K562 (cell line): ENCODE measurements around the gene ATP1A3. TPM values are rescaled to one million over a fixed set of nuclear protein-coding genes. Genes with fewer than 3 reads are reported as not detected.

Experiments
- ATAC-seq: fragments of 200-7000 bp; cut with Tn5 transposase; 3 replicates; pipeline ENCODE4 v1.9.1; 2020; ENCODE audit warnings: moderate library complexity
- BruUV-seq: library from RNA; stranded (reverse); fragments of 400-500 nt; replicated peaks from 2 replicates; lab custom pipeline; 2021; lab: Mats Ljungman, UMichigan
- CTCF ChIA-PET: fragments of 300-600 bp; formaldehyde crosslinking; extraction: SDS; loops from one replicate; lab custom pipeline; 2021; ENCODE audit warnings: low intra/inter-chr PET ratio; lab: Yijun Ruan, JAX
- POLR2A ChIA-PET: fragments of 300-600, 350-650 bp; sonication (Branson Sonifier 250); formaldehyde crosslinking; extraction: SDS; loops from one replicate; lab custom pipeline; 2021; ENCODE audit warnings: antibody characterized with exemption, inconsistent platforms; lab: Yijun Ruan, JAX
- DNase-seq, 4 experiments: peaks; one replicate each; pipeline versions ENCODE4 v3.0.0 to v3.0.0-alpha.2; 2011 to 2018; ENCODE audit warnings: low spot score in 3 of 4, mixed read lengths in 3 of 4; ENCODE audit errors: extremely low read depth in 1 of 4
- FAIRE-seq: peaks from 2 replicates; lab custom pipeline; 2011; peaks lifted over from hg19 to GRCh38; lab: Jason Lieb, UNC
- H2AFZ ChIP-seq: 2 replicates; pipeline ENCODE4 v1.6.0; 2011; ENCODE audit warnings: low read depth, low read length, control low read depth, inconsistent platforms
- H3K27ac ChIP-seq: fragments of 200-600 bp; 3 replicates; pipeline ENCODE4 v1.8.0; 2011; ENCODE audit warnings: low read depth, mild to moderate bottlenecking, control low read depth, inconsistent platforms, low read length, moderate library complexity, mixed read lengths; ENCODE audit errors: extremely low read depth
- H3K27me3 ChIP-seq, 2 experiments: fragments of 300-600 bp in 1 of 2; 2 replicates in 1 of 2; 3 replicates in 1 of 2; pipeline versions ENCODE4 v1.6.0 to v1.8.0; 2011; ENCODE audit warnings: inconsistent platforms in 2 of 2, low read length in 2 of 2, mild to moderate bottlenecking in 1 of 2, mixed read lengths in 1 of 2, moderate library complexity in 1 of 2; ENCODE audit not compliant: control insufficient read depth in 2 of 2, insufficient read depth in 2 of 2
- H3K36me3 ChIP-seq: fragments of 300-600 bp; 3 replicates; pipeline ENCODE4 v1.8.0; 2011; ENCODE audit warnings: mild to moderate bottlenecking, low read length, inconsistent platforms; ENCODE audit not compliant: control insufficient read depth, insufficient read depth
- H3K4me1 ChIP-seq, 2 experiments: fragments of 200-600 bp in 1 of 2; replicated peaks in 1 of 2; 2 replicates in 1 of 2; 3 replicates in 1 of 2; pipeline versions ENCODE4 v1.5.1 to v1.8.0; 2011; ENCODE audit warnings: inconsistent platforms in 2 of 2, low read length in 2 of 2, mild to moderate bottlenecking in 1 of 2, mixed read lengths in 1 of 2, moderate library complexity in 1 of 2; ENCODE audit not compliant: control insufficient read depth in 2 of 2, insufficient read depth in 2 of 2
- H3K4me2 ChIP-seq: 2 replicates; pipeline ENCODE4 v1.6.1; 2011; ENCODE audit warnings: low read length, control low read depth, inconsistent platforms, mixed read lengths; ENCODE audit not compliant: insufficient read depth
- H3K4me3 ChIP-seq: fragments of 200-600 bp; sonication (generic), shearing (Covaris generic); 2 replicates; pipeline ENCODE4 v1.5.1; 2016; ENCODE audit warnings: control low read depth, inconsistent platforms
- H3K79me2 ChIP-seq: fragments of 200-600 bp; 3 replicates; pipeline ENCODE4 v1.8.0; 2011; ENCODE audit warnings: low read length, inconsistent platforms; ENCODE audit not compliant: control insufficient read depth, insufficient read depth
- H3K9ac ChIP-seq, 2 experiments: 2 replicates each; pipeline versions ENCODE4 v1.6.0 to v1.6.1; 2011; ENCODE audit warnings: low read depth in 2 of 2, low read length in 2 of 2, control low read depth in 1 of 2, inconsistent platforms in 1 of 2, mild to moderate bottlenecking in 1 of 2, mixed read lengths in 1 of 2; ENCODE audit not compliant: insufficient read depth in 1 of 2
- H3K9me1 ChIP-seq: one replicate; pipeline ENCODE4 v1.6.0; 2011; ENCODE audit warnings: inconsistent platforms, mild to moderate bottlenecking, low read length, moderate library complexity; ENCODE audit not compliant: control insufficient read depth, insufficient read depth
- H3K9me3 ChIP-seq: replicated peaks from 2 replicates; pipeline ENCODE4 v1.5.1; 2011; ENCODE audit warnings: low read depth, low read length, inconsistent platforms; ENCODE audit not compliant: control insufficient read depth, insufficient read depth
- H4K20me1 ChIP-seq: replicated peaks from 2 replicates; pipeline ENCODE4 v1.6.1; 2011; ENCODE audit warnings: low read length, inconsistent platforms, mixed read lengths; ENCODE audit not compliant: control insufficient read depth, insufficient read depth
- ASH1L ChIP-seq: fragments of 450-650 bp; IDR thresholded peaks from 2 replicates; pipeline ENCODE4 v1.6.1; 2018; ENCODE audit warnings: borderline replicate concordance, mild to moderate bottlenecking, low read depth; ENCODE audit not compliant: partially characterized antibody
- DACH1 ChIP-seq: fragments of 450-650 bp; IDR thresholded peaks from 2 replicates; pipeline ENCODE4 v1.6.1; 2018; ENCODE audit not compliant: partially characterized antibody
- FOSL1 ChIP-seq: fragments of 200-800 bp; sonication (Bioruptor generic); conservative IDR thresholded peaks from 2 replicates; pipeline ENCODE4 v1.6.1; 2016; ENCODE audit warnings: missing genetic modification characterization, missing compliant biosample characterization
- FOXK2 ChIP-seq, 2 experiments: fragments of 450-650 bp; IDR thresholded peaks in 1 of 2; conservative IDR thresholded peaks in 1 of 2; 2 replicates each; pipeline ENCODE4 v1.6.1; 2016; ENCODE audit warnings: low read depth in 2 of 2, mild to moderate bottlenecking in 1 of 2
- NCOA2 ChIP-seq, 2 experiments: fragments of 450-650 bp; IDR thresholded peaks; 2 replicates each; pipeline ENCODE4 v1.6.1; 2018; ENCODE audit warnings: mild to moderate bottlenecking in 2 of 2, moderate library complexity in 1 of 2; ENCODE audit not compliant: partially characterized antibody in 2 of 2
- PTRF ChIP-seq: fragments of 450-650 bp; IDR thresholded peaks from 2 replicates; pipeline ENCODE4 v1.6.1; 2016; ENCODE audit warnings: mild to moderate bottlenecking, missing genetic modification characterization, missing compliant biosample characterization
- RBBP5 ChIP-seq: fragments of 200-600 bp; sonication (generic); IDR thresholded peaks from 2 replicates; pipeline ENCODE4 v1.6.1; 2012; ENCODE audit warnings: borderline replicate concordance, mild to moderate bottlenecking, low read length, control low read depth, inconsistent platforms; ENCODE audit not compliant: insufficient read depth, poor library complexity, severe bottlenecking
- SRSF3 ChIP-seq: fragments of 200-400 bp; formaldehyde crosslinking; IDR thresholded peaks from 2 replicates; pipeline ENCODE4 v1.6.1; 2016; ENCODE audit warnings: mild to moderate bottlenecking, low read length, moderate library complexity; ENCODE audit not compliant: insufficient read depth
- WGBS: fragments of 100-300 bp; shearing (Covaris generic); methylation state at CpG from one replicate; pipeline ENCODE4 v1.1.6; 2016; ENCODE audit warnings: low coverage, mixed read lengths; ENCODE audit not compliant: insufficient coverage; ENCODE audit errors: missing lambda C conversion rate; 5-methylcytosine and 5-hydroxymethylcytosine counted together
- in situ Hi-C: fragments of 300-500 bp; cut with MboI; formaldehyde crosslinking; loops from 4 replicates; pipeline ENCODE4 v1.15.0; 2018; ENCODE audit warnings: inconsistent platforms, mixed read lengths
- intact Hi-C: fragments of 100-400 bp; cut with micrococcal nuclease; formaldehyde crosslinking; loops from 2 replicates; pipeline ENCODE4 v1.14.2; 2022
- polyA plus RNA-seq, 8 experiments: library from polyadenylated mRNA; depleted of rRNA in 4 of 8; stranded (reverse) in 5 of 8; unstranded in 3 of 8; fragments of >200 nt; fragmentation: Nextera tagmentation in 2 of 8; fragmentation: Illumina TruSeq in 1 of 8; extraction: Ambion mirVana in 2 of 8; extraction: Trizol in 1 of 8; gene quantifications; 2 replicates each; pipeline versions ENCODE4 v1.2.1 to v1.2.3, GENCODE V29; 2011 to 2014; ENCODE audit warnings: inconsistent platforms in 1 of 8, missing spikeins in 1 of 8
- total RNA-seq, 7 experiments: library from RNA; depleted of rRNA in 6 of 7; stranded (reverse); fragments of >200 nt in 6 of 7; fragmentation: Illumina TruSeq in 2 of 7; extraction: Trizol in 2 of 7; gene quantifications; 2 replicates each; pipeline versions ENCODE4 v1.2.1 to v1.2.3, GENCODE V29; 2011 to 2021; ENCODE audit warnings: low replicate concordance in 1 of 7
- TF ChIP-seq, protein P1 (sequence below): sonication (generic); formaldehyde crosslinking; IDR thresholded peaks from 2 replicates; pipeline ENCODE4 v1.8.1; 2022; ENCODE audit warnings: missing genetic modification reagents
- TF ChIP-seq, protein P2 (sequence below): IDR thresholded peaks from 2 replicates; pipeline ENCODE4 v1.6.1; 2016; ENCODE audit warnings: missing genetic modification characterization, missing compliant biosample characterization

The ATP1A3 gene
- total and polyA plus RNA-seq, 9 of the 15 experiments (the other 6 are each of a cell fraction or from before 2014, with no cell fraction given), result 0.03 to 1.0 (median 0.17) TPM; not detected in 3

DNA sequence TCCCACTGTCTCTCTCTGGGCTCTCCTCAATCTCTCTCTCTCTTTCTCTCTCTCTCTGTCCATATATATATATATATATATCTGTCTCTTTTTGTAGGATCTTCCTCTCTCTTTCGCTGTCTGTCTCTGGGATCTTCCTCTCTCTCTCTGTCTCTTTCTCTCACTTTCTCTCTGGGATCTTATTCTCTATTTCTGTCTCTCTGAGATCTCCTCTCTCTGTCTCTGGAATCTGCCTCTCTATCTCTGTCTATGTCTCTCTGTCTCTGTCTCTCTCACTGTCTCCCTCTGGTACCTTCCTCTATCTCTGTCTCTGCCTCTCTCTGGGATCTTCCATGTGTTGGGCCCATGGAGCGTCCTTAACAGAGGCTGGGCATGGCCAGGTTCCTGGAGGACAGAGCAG, 3.4 kb downstream of the ATP1A3 start:
- FAIRE-seq, result no peak
- intact Hi-C loops, result no loop called here
- no peak overlapping the region for H2AFZ ChIP-seq

More for the DNA sequence above, 3.4 kb downstream of the ATP1A3 start:
- no peak overlapping the region for H3K9ac ChIP-seq
- ATAC-seq (no peak), DNase-seq (no peak)
- peaks cover 0 to 24% of the 10 kb centered on the region in 2 experiments; a peak in 2 of 5 replicates for H3K4me1 ChIP-seq
- H3K9me3 ChIP-seq, result no peaks in the 10 kb centered on the region
- 10% methylated on average over 1 of the region's 2 CpGs for WGBS
- in situ Hi-C loops, result no loop called here
- no peaks in the 10 kb centered on the region for H3K9me1 ChIP-seq
- ChIA-PET POLR2A (no interaction called here), CTCF (no interaction called here)
- BruUV-seq, result no TSS peak
- no peak overlapping the region for H3K4me2 ChIP-seq
- no peaks in the 10 kb centered on the region for H3K79me2 ChIP-seq
- peaks cover 4% of the 10 kb centered on the region for H4K20me1 ChIP-seq
- no peak overlapping the region for H3K27ac ChIP-seq
- no peak for TF ChIP-seq FOSL1 (tag)
- no peak for TF ChIP-seq PTRF (tag)
- TF ChIP-seq RBBP5, result no peak
- no peak for TF ChIP-seq ASH1L
- no peak for TF ChIP-seq NCOA2 (IDR thresholded peaks at IDR 0.05; ENCODE audit: partially characterized antibody in 2 of 2)
- no peak for TF ChIP-seq FOXK2 (conservative IDR thresholded peaks at IDR 0.05 in 1 of 2, IDR thresholded peaks at IDR 0.05 in 1 of 2; ENCODE audit: low read depth in 2 of 2)
- no peak for TF ChIP-seq SRSF3
- TF ChIP-seq, protein P1, sequence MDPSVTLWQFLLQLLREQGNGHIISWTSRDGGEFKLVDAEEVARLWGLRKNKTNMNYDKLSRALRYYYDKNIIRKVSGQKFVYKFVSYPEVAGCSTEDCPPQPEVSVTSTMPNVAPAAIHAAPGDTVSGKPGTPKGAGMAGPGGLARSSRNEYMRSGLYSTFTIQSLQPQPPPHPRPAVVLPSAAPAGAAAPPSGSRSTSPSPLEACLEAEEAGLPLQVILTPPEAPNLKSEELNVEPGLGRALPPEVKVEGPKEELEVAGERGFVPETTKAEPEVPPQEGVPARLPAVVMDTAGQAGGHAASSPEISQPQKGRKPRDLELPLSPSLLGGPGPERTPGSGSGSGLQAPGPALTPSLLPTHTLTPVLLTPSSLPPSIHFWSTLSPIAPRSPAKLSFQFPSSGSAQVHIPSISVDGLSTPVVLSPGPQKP (CRISPR knock-in tag), result no peak
- TF ChIP-seq, protein P2, sequence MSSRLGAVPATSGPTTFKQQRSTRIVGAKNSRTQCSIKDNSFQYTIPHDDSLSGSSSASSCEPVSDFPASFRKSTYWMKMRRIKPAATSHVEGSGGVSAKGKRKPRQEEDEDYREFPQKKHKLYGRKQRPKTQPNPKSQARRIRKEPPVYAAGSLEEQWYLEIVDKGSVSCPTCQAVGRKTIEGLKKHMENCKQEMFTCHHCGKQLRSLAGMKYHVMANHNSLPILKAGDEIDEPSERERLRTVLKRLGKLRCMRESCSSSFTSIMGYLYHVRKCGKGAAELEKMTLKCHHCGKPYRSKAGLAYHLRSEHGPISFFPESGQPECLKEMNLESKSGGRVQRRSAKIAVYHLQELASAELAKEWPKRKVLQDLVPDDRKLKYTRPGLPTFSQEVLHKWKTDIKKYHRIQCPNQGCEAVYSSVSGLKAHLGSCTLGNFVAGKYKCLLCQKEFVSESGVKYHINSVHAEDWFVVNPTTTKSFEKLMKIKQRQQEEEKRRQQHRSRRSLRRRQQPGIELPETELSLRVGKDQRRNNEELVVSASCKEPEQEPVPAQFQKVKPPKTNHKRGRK (tag), result no peak
- no peak for TF ChIP-seq DACH1
- no peak overlapping the region for H3K4me3 ChIP-seq
- H3K36me3 ChIP-seq, result no peaks in the 10 kb centered on the region
- H3K27me3 ChIP-seq, result peaks cover 24 to 65% of the 10 kb centered on the region in 2 experiments
